ENCODE measurements around the gene RPN2. TPM values are rescaled to one million over a fixed set of nuclear protein-coding genes. Genes with fewer than 3 reads are reported as not detected.

RPN2 gene
- total RNA-seq, 1 donor from 2014 or later, result 156 TPM

DNA sequence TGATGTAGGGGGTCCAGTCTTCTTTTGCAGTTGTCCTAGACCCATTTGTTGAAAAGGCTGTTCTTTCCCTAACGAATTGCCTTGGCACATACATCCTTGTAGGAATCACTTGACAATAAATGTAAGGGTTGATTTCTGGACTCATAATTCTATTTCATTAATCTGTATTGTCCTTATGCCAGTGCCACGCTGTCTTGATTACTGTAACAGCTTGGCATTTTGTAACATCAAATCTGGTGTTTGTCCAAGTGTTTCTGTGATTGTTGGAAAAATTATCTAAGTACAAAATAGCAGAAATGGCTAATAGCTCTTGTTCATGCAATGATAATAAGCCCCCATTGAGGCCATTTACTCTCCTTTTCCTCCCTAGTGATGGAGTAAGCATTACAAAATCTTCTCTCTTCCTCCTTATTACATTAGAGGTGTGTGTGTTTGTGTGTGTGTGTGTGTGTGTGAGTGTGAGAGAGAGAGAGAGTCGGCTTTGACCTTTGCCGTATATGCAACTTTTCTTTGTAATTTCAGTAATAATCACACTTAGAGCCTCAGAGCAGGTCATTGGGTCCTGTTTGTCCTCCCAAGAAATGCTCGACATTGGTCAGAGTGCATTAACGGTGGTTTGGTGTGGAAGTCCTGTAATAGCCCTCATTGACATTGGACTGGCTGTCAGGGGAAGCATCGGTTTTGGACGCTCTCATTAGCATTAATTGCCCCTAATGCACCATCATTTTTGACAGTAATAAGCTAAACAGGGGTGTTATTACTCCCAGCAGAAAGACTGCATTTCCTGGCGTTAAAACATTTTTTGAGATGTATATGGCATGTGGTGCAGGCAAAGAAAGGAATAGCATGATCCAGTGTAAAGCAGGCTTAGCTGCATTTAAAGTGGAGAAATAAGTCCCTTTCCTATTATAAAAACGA, 40.9 kb downstream of the RPN2 start:
- peaks cover 9% of the 10 kb centered on the region for H3K4me1 Mint-ChIP-seq (ENCODE audit: low read depth, unreplicated experiment)
- H3K9me3 Mint-ChIP-seq (ENCODE audit: unreplicated experiment), result no peaks in the 10 kb centered on the region
- no peaks in the 10 kb centered on the region for H3K27me3 Mint-ChIP-seq (ENCODE audit: unreplicated experiment)
- no peak for DNase-seq
- peak overlapping the region; percentile 52 for H3K4me3 Mint-ChIP-seq (ENCODE audit: unreplicated experiment)
- H3K36me3 Mint-ChIP-seq (ENCODE audit: unreplicated experiment), result peaks cover 5% of the 10 kb centered on the region
- TF ChIP-seq, protein P1, sequence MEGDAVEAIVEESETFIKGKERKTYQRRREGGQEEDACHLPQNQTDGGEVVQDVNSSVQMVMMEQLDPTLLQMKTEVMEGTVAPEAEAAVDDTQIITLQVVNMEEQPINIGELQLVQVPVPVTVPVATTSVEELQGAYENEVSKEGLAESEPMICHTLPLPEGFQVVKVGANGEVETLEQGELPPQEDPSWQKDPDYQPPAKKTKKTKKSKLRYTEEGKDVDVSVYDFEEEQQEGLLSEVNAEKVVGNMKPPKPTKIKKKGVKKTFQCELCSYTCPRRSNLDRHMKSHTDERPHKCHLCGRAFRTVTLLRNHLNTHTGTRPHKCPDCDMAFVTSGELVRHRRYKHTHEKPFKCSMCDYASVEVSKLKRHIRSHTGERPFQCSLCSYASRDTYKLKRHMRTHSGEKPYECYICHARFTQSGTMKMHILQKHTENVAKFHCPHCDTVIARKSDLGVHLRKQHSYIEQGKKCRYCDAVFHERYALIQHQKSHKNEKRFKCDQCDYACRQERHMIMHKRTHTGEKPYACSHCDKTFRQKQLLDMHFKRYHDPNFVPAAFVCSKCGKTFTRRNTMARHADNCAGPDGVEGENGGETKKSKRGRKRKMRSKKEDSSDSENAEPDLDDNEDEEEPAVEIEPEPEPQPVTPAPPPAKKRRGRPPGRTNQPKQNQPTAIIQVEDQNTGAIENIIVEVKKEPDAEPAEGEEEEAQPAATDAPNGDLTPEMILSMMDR (IDR thresholded peaks at IDR 0.05; ENCODE audit: partially characterized antibody, unreplicated experiment), result no peak
- H3K27ac Mint-ChIP-seq (ENCODE audit: unreplicated experiment), result peak overlapping the region; percentile 67

DNA sequence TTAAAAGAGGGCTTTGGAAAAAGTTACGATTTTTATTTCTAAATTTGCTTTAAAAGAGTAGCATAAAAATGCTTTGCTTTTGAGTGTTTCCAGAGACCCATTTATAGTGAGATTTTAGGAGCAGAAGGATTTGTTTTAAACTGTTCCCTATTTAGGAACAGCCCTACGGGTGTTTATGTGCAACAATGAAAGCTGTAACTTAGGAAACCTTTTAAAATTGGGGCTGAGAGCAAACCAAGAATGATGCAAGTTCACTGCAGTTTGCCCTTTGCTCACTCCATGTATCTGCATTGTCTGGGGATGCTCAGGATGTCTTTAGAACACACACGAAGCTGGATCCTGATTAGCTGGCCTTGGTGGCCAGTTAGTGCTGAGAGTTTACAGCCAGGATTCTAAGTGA, 41.6 kb downstream of the RPN2 start:
- TF ChIP-seq, protein P1 (IDR thresholded peaks at IDR 0.05; ENCODE audit: partially characterized antibody, unreplicated experiment), result no peak
- no peak for DNase-seq
- H3K27ac Mint-ChIP-seq (ENCODE audit: unreplicated experiment), result peak overlapping the region; percentile 59
- peaks cover 5% of the 10 kb centered on the region for H3K36me3 Mint-ChIP-seq (ENCODE audit: unreplicated experiment)
- no peaks in the 10 kb centered on the region for H3K9me3 Mint-ChIP-seq (ENCODE audit: unreplicated experiment)
- peaks cover 9% of the 10 kb centered on the region for H3K4me1 Mint-ChIP-seq (ENCODE audit: low read depth, unreplicated experiment)
- no peaks in the 10 kb centered on the region for H3K27me3 Mint-ChIP-seq (ENCODE audit: unreplicated experiment)
- H3K4me3 Mint-ChIP-seq (ENCODE audit: unreplicated experiment), result peak overlapping the region; percentile 52

DNA sequence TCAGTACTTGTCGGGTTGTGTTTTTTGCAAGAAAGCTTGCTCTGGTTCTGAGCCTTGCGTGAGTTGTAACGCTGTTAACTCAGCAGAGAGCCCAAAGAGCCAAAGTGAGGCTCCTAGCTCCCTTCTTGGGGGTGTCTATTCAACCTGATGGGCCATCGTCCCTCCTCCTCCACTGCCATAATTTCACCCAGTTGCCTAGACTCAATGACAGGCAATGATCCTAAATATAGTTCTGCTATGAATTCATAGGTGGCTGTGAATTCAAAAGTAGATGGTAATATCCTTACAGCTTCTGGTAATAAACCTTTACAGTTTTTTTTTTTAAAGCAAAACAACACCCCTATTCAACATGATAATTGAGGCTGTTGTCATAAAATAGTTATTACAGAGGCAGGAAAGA, 43.0 kb downstream of the RPN2 start:
- DNase-seq, result no peak
- Mint-ChIP-seq H3K27me3 (ENCODE audit: unreplicated experiment) (no peaks in the 10 kb centered on the region), H3K27ac (ENCODE audit: unreplicated experiment) (no peak overlapping the region), H3K4me3 (ENCODE audit: unreplicated experiment) (no peak overlapping the region), H3K36me3 (ENCODE audit: unreplicated experiment) (peaks cover 5% of the 10 kb centered on the region), H3K4me1 (ENCODE audit: low read depth, unreplicated experiment) (peaks cover 9% of the 10 kb centered on the region), H3K9me3 (ENCODE audit: unreplicated experiment) (peaks cover 1% of the 10 kb centered on the region)
- TF ChIP-seq, protein P1 (IDR thresholded peaks at IDR 0.05; ENCODE audit: partially characterized antibody, unreplicated experiment), result no peak

DNA sequence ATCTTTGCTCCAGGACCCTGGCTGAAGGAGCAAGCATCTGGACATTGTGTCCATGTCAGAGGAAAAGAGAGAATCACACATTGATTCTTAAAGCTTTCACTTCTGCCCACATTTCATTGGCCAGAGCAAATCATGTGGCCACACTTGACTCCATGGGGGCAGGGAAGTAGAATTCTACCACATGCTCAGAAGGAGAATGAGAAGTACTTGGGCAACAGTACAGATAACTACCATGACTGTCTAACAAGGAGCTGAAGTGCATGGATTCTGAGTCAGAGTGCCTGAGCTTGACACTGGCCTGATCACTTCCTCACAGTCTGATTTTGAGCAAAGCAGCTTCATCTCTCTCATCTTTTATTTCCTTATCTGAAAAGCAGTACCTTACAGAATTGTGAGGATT, 43.9 kb downstream of the RPN2 start:
- Mint-ChIP-seq H3K4me3 (ENCODE audit: unreplicated experiment) (no peak overlapping the region), H3K36me3 (ENCODE audit: unreplicated experiment) (peaks cover 5% of the 10 kb centered on the region), H3K27me3 (ENCODE audit: unreplicated experiment) (no peaks in the 10 kb centered on the region), H3K27ac (ENCODE audit: unreplicated experiment) (no peak overlapping the region), H3K4me1 (ENCODE audit: low read depth, unreplicated experiment) (peaks cover 9% of the 10 kb centered on the region), H3K9me3 (ENCODE audit: unreplicated experiment) (peaks cover 1% of the 10 kb centered on the region)
- no peak for DNase-seq
- TF ChIP-seq, protein P1 (IDR thresholded peaks at IDR 0.05; ENCODE audit: partially characterized antibody, unreplicated experiment), result no peak

DNA sequence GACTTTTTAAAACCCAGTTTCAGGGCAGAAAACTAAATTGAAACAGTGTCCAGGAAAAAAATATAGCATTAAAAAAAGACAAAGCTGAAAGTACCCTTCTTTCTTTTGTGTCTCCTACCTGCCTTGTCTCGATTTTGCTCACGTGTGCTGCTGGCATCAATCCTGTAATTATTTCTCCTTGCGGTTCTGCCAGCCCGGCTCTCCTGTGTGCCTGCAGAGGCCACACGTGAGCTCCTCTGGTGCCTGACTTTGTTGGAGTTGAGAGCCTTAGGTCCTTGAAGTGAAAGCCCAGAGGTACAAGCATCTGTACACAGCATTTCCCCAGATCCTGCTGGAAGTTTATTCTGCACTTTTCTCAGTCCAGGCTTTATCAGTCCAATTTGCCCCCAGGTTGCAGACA, 46.0 kb downstream of the RPN2 start:
- peaks cover 10% of the 10 kb centered on the region for H3K4me1 Mint-ChIP-seq (ENCODE audit: low read depth, unreplicated experiment)
- no peak overlapping the region for H3K4me3 Mint-ChIP-seq (ENCODE audit: unreplicated experiment)
- peaks cover 1% of the 10 kb centered on the region for H3K9me3 Mint-ChIP-seq (ENCODE audit: unreplicated experiment)
- peaks cover 6% of the 10 kb centered on the region for H3K36me3 Mint-ChIP-seq (ENCODE audit: unreplicated experiment)
- no peak overlapping the region for H3K27ac Mint-ChIP-seq (ENCODE audit: unreplicated experiment)
- DNase-seq, result no peak
- H3K27me3 Mint-ChIP-seq (ENCODE audit: unreplicated experiment), result peaks cover 3% of the 10 kb centered on the region
- TF ChIP-seq, protein P1 (IDR thresholded peaks at IDR 0.05; ENCODE audit: partially characterized antibody, unreplicated experiment), result no peak

Measured in glutamatergic neuron (in vitro differentiated cells).